DND-41 (cell line): ENCODE results near the gene EBF4.
A peak's percentile ranks its signal among the peaks of the same experiment; 100 is the strongest.

ENCODE experiments used
- ATAC-seq: fragments of 200-7000 bp; cut with Tn5 transposase; 3 replicates; pipeline ENCODE4 v1.9.1; 2021; ENCODE audit warnings: low read depth; ENCODE audit not compliant: insufficient read depth
- DNase-seq: peaks from one replicate; pipeline ENCODE4 v3.0.0-alpha.2; 2020
- H2AFZ ChIP-seq: 2 replicates; pipeline ENCODE4 v1.6.0; 2012; ENCODE audit warnings: low read depth, low read length
- H3K27ac ChIP-seq: 2 replicates; pipeline ENCODE4 v1.5.1; 2012; ENCODE audit warnings: low read length, inconsistent platforms
- H3K27me3 ChIP-seq: fragments of 200-600 bp; sonication (generic); 2 replicates; pipeline ENCODE4 v1.6.0; 2012; ENCODE audit warnings: low read length, mild to moderate bottlenecking, inconsistent platforms; ENCODE audit not compliant: insufficient read depth, poor library complexity
- H3K36me3 ChIP-seq: 2 replicates; pipeline ENCODE4 v1.5.1; 2012; ENCODE audit warnings: low read length, inconsistent platforms; ENCODE audit not compliant: insufficient read depth
- H3K4me1 ChIP-seq: 2 replicates; pipeline ENCODE4 v1.5.1; 2012; ENCODE audit warnings: mild to moderate bottlenecking, low read length; ENCODE audit not compliant: insufficient read depth
- H3K4me2 ChIP-seq: 2 replicates; pipeline ENCODE4 v1.6.0; 2012; ENCODE audit warnings: mild to moderate bottlenecking, moderate library complexity, low read length, inconsistent platforms; ENCODE audit not compliant: insufficient read depth
- H3K4me3 ChIP-seq, 2 experiments: fragments of 200-600 bp in 1 of 2; shearing (Covaris generic) in 1 of 2; 2 replicates each; pipeline ENCODE4 v1.5.1; 2012 to 2016; ENCODE audit warnings: inconsistent platforms in 2 of 2, low read length in 2 of 2, mild to moderate bottlenecking in 2 of 2, low read depth in 1 of 2, moderate library complexity in 1 of 2
- H3K79me2 ChIP-seq: 2 replicates; pipeline ENCODE4 v1.6.0; 2012; ENCODE audit warnings: low read length, inconsistent platforms; ENCODE audit not compliant: insufficient read depth
- H3K9ac ChIP-seq: 2 replicates; pipeline ENCODE4 v1.6.0; 2012; ENCODE audit warnings: low read depth, mild to moderate bottlenecking, inconsistent platforms, low read length, moderate library complexity
- H3K9me3 ChIP-seq: 2 replicates; pipeline ENCODE4 v1.5.1; 2012; ENCODE audit warnings: low read length, moderate library complexity, mild to moderate bottlenecking, inconsistent platforms; ENCODE audit not compliant: insufficient read depth, severe bottlenecking
- H4K20me1 ChIP-seq: 2 replicates; pipeline ENCODE4 v1.6.0; 2012; ENCODE audit warnings: low read length; ENCODE audit not compliant: insufficient read depth
- EZH2 ChIP-seq: IDR thresholded peaks from 3 replicates; pipeline ENCODE4 v1.6.1; 2012; ENCODE audit warnings: borderline replicate concordance, low read depth, mild to moderate bottlenecking, moderate library complexity, low read length, inconsistent platforms; ENCODE audit not compliant: severe bottlenecking
- TF ChIP-seq, protein P1 (sequence below): IDR thresholded peaks from 2 replicates; pipeline ENCODE4 v1.5.1; 2012; ENCODE audit warnings: borderline replicate concordance, low read length, moderate library complexity, mild to moderate bottlenecking; ENCODE audit not compliant: poor library complexity, severe bottlenecking; ENCODE audit errors: extremely low read depth

The EBF4 gene

GRCh38 chr20:2796011-2796660 lies 103.6 kb downstream of the EBF4 start:
- ATAC-seq: no peak

DNA sequence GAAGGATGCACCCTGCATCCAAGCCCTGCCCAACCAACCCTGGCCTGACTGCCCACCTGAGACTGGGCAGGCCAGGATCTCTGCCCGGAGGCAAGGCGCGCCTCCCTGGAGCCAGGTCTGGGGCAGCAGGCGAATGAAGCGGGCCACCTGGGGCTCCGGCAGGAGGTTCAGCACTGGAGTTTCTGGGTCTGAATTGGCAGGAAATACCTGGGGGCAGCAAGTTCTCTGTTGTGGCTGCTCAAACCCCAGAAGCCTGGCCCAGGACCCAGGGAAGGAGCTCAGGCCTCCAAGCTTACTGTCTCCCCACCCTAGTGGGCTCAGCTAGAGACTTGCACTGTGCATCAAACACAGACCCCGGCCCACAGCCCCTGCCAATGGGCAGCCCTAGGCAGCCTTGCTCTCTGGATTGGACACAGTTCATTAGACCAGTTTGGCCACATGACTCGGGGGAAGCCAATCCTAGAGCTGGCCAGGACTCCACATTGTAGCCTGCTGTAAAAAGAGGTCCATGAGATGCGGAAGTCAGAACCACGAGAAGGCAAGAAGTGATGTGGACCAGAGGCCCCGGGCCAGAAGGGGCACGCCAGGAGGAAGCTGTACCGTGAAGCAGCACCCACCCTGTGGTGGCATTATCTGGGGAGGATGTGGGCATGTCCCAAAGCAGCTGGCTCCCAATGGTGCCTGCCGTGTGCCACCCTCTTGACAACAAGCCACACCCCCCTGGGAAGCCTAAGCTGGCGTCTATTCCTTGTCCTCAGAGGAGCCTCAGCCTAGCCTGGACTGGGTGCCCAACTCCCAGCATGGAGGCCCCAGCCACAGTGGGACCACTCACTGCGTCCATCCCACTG lies 104.8 kb downstream of the EBF4 start:
- H3K4me2 ChIP-seq: no peak overlapping the region
- H3K27ac ChIP-seq: no peak overlapping the region
- no peak overlapping the region for H3K4me3 ChIP-seq
- H3K36me3 ChIP-seq: no peaks in the 10 kb centered on the region
- H2AFZ ChIP-seq: no peak overlapping the region
- H3K9ac ChIP-seq: no peak overlapping the region
- TF ChIP-seq, protein P1, sequence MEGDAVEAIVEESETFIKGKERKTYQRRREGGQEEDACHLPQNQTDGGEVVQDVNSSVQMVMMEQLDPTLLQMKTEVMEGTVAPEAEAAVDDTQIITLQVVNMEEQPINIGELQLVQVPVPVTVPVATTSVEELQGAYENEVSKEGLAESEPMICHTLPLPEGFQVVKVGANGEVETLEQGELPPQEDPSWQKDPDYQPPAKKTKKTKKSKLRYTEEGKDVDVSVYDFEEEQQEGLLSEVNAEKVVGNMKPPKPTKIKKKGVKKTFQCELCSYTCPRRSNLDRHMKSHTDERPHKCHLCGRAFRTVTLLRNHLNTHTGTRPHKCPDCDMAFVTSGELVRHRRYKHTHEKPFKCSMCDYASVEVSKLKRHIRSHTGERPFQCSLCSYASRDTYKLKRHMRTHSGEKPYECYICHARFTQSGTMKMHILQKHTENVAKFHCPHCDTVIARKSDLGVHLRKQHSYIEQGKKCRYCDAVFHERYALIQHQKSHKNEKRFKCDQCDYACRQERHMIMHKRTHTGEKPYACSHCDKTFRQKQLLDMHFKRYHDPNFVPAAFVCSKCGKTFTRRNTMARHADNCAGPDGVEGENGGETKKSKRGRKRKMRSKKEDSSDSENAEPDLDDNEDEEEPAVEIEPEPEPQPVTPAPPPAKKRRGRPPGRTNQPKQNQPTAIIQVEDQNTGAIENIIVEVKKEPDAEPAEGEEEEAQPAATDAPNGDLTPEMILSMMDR: no peak
- no peak for TF ChIP-seq EZH2
- peaks cover 38% of the 10 kb centered on the region for H3K27me3 ChIP-seq
- H3K9me3 ChIP-seq: no peaks in the 10 kb centered on the region
- H3K79me2 ChIP-seq: no peaks in the 10 kb centered on the region
- DNase-seq (peak; percentile 25), ATAC-seq (peak; percentile 58; the same call in 2 of the 3 replicates)
- H3K4me1 ChIP-seq: no peaks in the 10 kb centered on the region
- H4K20me1 ChIP-seq: peaks cover 23% of the 10 kb centered on the region

More at GRCh38 chr20:2796011-2796660, 103.6 kb downstream of the EBF4 start:
- Histone ChIP-seq H3K4me3 (no peak overlapping the region), H3K4me2 (no peak overlapping the region), H3K27ac (no peak overlapping the region), H3K4me1 (no peaks in the 10 kb centered on the region), H2AFZ (no peak overlapping the region), H3K9me3 (no peaks in the 10 kb centered on the region), H3K9ac (no peak overlapping the region), H3K79me2 (no peaks in the 10 kb centered on the region), H3K27me3 (peaks cover 31% of the 10 kb centered on the region), H3K36me3 (no peaks in the 10 kb centered on the region), H4K20me1 (peaks cover 23% of the 10 kb centered on the region)
- DNase-seq: no peak
- TF ChIP-seq, protein P1: no peak
- TF ChIP-seq EZH2: no peak

DNA sequence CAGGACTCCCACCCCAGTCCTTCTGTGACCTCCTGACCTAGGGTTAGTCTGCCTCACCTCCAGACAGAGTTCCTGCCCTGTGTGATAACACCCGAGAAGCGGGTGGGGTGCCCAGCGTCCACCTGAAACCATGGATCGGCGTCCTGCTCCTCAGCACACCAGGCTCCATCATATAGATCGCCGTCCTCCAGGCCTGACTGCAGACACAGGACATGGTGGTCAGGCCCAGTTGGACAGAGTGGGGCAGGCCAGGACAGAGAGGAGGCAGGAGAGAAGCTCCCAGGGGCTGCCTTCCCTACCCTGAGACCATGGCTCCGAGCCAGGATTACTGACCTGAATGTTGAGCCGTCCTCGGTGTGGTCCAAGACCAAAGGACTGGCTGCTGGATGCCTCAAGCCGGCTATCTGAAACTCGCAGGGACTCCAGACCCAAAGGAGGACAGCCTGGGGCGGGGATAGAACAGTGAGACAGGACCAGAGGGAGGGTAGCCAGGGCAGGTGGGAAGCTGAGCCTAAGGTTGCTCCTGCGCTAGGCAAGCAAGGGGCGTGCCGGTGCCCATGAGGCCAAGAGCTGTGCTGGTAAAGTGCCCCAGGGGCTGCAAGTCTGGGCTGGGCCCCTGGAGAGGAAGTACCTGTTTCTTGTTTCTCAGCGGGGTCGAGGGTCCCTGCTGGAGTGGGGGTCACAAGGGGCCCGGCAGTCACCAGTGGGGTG lies 105.7 kb downstream of the EBF4 start:
- H3K4me1 ChIP-seq: no peaks in the 10 kb centered on the region
- no peak overlapping the region for H3K27ac ChIP-seq
- no peaks in the 10 kb centered on the region for H3K9me3 ChIP-seq
- no peak overlapping the region for H3K4me2 ChIP-seq
- no peak for DNase-seq
- no peak overlapping the region for H3K4me3 ChIP-seq
- no peak for ATAC-seq
- no peak overlapping the region for H2AFZ ChIP-seq
- no peaks in the 10 kb centered on the region for H3K79me2 ChIP-seq
- H3K36me3 ChIP-seq: no peaks in the 10 kb centered on the region
- TF ChIP-seq, protein P1: no peak
- TF ChIP-seq EZH2: no peak
- H3K27me3 ChIP-seq: peaks cover 35% of the 10 kb centered on the region
- no peak overlapping the region for H3K9ac ChIP-seq
- H4K20me1 ChIP-seq: peaks cover 23% of the 10 kb centered on the region
